HK-2 (cell line): Measurements from ENCODE around the gene EP400.
"Not testable (repeated sequence)": the region's sequence is repeated elsewhere in the genome, so short reads cannot be mapped to it uniquely, and the experiment has no call there.

ENCODE experiments used
- DNase-seq: peaks from one replicate; pipeline ENCODE4 v3.0.0-alpha.2; 2018; ENCODE audit not compliant: unreplicated experiment

Gene EP400

DNA sequence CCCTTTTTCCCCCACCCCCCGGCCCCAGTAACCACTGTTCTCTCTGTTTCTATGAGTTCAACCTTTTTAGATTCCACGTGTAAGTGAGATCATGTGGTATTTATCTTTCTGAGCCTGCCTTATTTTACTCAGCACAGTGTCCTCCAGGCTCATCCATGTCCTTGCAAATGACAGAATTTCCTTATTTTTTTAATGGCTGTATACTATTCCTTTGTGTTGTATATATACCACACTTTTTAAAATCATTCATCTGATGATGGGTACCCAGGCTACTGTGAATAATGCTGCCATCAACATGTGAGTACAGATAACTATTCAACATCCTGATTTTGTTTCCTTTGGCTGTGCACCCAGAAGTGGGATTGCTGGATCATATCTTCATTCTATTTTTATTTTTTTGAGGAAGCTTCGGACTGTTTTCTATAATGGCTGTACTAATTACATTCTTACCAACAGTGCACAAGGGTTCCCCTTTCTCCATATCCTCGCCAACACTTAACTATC, 139.7 kb downstream of the EP400 start:
- DNase-seq = no peak

DNA sequence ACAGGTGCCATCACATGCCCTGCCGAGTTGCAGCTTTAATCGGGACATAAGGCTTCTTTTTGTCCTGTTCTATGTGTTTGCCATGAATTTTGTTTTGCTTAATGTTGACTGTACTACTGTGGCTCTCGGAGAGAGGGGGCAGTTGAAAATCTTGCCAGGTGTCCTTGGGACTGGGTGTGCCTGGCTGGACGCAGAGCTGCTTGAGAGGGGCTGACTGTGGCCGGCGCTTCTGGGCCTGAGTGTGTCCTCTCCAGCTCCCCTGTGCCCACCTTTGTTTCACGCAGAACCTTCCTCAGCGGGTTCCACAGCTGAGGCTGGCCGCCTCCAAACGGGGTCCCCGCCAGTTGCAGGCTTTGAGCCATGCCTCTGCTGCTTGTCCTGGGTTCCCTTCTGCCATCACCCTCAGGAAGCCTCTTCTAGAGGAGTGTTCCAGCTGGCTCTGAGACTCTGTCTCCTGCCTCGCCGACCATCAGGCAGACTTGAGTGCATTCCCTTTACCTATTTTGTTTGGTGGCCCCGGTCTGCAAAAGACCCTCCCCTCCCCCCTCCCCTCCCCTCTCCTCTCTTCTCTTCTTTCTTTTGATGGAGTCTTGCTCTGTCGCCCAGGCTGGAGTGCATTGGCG, 144.6 kb downstream of the EP400 start:
- DNase-seq = no peak

DNA sequence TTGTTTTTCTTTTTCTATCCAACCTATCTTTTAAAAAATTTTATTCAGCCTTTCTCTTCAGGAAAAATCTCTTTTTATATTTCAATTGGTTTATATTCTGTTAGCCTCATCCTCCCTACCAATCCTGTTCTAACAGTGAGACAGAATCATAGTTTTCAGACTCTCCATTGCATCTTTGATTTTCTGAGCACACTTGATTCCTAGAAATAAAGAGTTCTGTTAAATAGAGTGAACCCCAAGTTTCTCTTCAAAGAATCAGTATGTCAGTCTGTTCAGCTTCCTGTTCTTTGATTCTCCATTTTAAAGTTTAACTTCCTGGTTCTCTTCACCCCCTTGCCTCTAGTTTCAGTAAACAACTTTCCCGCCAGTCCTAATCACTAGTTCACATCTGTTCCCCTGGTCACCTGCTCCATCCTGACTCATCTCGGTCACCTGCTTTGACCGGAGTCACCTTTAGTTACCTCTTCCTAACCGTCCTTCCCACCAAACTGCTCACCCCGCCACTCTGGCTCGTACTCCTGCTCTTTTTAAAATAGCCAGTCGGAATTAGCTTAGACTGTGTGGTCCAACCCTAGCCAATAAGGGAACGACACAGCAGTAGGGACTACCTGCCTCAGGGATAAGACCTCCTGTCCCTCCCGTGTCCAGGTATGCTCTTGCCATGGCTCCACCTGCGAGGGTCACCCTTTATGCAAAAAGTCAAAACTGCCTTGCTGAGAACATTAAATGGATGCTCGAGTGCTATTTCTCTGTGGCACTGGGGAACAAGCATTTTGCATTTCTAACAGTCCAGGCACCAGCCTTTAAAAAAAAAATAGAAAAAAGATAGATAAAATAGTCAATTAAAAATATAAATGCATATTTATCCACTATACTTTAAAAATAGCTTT, 146.0 kb downstream of the EP400 start:
- no peak for DNase-seq

GRCh38 chr12:132099739-132100138, 150.0 kb downstream of the EP400 start:
- no peak for DNase-seq

- DNase-seq = no peak
Observed at GRCh38 chr12:132100306-132101065, 150.7 kb downstream of the EP400 start.

- DNase-seq = no peak
Observed at GRCh38 chr12:132102297-132102696, 152.6 kb downstream of the EP400 start.

DNA sequence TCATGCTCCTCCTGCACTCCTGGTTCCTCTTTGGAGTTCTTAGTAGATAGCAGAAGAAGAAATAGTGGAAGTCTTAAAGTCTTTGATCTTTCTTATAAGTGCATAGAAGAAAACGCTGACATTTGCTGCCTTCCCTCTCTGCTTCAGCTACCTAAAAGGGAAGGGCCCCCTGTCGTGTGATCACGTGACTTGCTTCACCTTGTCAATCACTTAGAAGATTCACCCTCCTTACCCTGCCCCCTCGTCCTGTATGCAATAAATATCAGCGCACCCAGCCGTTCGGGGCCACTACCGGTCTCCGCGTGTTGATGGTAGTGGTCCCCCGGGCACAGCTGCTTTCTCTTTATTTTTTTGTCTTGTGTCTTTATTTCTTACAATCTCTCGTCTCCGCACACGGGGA, 153.3 kb downstream of the EP400 start:
- not testable (repeated sequence) for DNase-seq

- no peak for DNase-seq
Observed at GRCh38 chr12:132103542-132104308, 154.0 kb downstream of the EP400 start.

- no peak for DNase-seq
Observed at GRCh38 chr12:132105467-132105866, 155.7 kb downstream of the EP400 start.

DNA sequence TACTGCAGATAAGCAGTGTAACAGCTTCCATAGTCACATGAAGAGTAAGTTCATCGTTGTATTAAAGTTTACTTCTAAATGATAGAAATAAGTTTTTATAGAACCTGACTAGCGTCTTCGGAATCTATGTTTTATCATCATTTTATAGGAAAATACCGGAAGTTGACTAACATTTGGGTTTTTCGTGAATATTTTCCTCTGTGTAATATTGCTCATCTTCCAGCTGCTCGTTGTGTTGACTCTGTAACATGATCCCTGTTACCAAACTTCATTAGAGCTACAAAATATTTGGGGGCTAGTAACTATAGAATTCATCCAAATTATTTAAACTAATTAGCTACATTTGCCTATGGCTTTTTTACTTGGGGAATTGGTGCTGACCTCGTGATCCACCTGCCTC, 157.2 kb downstream of the EP400 start:
- no peak for DNase-seq

GRCh38 chr12:132108211-132108832, 158.6 kb downstream of the EP400 start:
- DNase-seq = no peak

DNA sequence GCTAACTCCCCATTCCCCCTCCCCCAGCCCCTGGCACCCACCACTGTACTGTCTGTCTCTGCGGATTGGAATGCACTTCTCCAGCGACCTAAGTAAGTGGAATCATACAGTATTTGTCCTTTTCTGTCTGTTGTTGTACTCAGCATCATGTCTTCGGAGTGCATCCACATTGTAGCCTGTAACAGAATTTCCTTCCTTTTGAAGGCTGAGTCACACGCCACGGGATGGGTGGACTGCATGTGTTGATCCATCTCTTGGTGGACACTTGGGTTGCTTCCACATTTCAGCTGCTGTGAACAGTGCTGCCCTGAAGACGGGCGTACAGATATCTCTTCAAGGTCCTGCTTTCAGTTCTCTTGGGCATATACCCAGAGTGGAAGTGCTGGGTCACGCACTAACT, 160.0 kb downstream of the EP400 start:
- DNase-seq = no peak

DNA sequence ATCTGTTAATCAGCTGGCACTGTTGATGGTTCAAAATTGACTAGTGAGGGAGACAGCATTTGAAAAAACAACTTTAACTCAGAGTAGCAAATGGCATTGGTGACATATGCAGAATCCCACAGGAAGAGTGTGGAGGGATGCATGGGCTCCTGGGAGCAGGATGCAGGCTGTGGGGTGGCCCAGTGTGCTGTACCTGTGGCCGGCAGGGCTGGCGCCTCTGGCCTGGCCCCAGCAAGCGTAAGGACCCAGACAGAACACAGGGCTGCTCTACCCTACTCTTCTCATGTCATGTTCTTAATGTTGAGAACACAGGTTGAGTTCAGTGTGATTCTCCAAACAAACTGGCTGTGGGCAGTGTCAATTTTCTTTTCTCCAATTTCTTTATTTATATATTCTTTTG, 160.9 kb downstream of the EP400 start:
- no peak for DNase-seq

DNA sequence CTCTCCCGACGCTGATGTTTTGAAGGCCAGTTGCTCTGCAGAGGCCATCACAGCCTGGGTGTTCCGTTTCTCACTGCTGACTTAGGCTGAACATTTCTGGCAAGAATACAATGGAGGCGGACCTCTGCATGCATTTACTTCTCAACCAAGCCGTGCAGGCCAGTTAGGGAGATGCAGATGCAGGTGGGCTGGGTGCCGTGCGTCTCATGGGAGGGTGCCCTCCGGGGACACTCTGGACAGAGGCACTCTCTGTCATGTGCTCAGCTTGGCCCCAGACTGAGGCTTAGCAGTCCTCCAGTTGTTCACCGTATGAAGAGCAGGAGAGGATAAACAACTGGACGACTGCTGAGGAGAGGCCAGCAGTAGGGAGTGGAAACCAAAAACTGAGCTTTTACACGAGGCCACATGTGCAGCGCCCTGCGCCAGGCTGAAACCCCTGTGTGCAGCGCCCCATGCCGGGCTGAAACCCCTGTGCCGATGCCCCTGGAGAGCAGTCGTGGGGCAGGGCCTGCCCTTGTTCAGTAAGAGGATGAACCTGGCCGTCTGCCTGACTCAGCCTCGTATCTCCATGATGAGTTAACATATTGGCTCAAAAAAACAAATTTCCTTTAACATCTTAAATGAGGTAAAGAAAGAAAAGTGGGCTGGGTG, 162.0 kb downstream of the EP400 start:
- no peak for DNase-seq

GRCh38 chr12:132114667-132115066, 164.9 kb downstream of the EP400 start:
- no peak for DNase-seq

DNA sequence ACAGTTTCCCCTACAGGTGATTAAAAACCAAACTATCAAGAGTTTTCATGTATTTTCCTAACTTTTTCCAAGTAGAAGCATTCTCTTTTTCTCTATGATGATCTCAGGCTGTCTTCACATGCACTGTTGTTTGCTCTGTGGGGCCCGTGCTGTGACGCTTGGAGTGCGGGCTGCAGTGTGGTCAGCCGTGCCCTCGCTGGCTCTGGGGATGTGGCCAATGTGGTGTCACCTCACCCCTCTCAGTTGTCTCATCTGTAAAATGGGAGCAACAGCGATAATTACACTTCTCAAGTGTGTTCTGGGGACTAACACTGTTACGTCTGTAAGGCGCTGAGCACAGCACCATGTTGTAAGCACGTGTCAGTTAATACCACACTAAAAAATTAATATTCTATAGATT, 165.8 kb downstream of the EP400 start:
- no peak for DNase-seq

- DNase-seq = no peak
Observed at GRCh38 chr12:132116709-132117557, 167.2 kb downstream of the EP400 start.

DNA sequence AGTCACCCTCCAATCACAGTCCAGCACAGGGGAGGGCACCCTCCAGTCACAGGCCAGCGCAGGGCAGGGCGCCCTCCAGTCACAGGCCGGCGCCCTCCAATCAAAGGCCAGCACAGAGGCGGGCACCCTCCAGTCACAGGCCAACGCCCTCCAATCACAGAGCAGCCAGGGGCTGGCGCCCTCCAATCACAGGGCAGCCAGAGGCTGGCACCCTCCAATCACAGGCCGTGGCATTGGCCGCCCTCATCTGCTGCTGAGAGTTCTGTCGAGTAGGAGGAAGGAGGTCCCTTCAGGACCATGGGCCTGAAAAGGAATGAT, 167.8 kb downstream of the EP400 start:
- no peak for DNase-seq

GRCh38 chr12:132118876-132119275, 169.1 kb downstream of the EP400 start:
- DNase-seq = no peak

- no peak for DNase-seq
Observed at GRCh38 chr12:132121283-132121682, 171.5 kb downstream of the EP400 start.
